NCI-H2227 (cell line): ENCODE data around the gene RNF19B.
A peak's percentile ranks its signal among the peaks of the same experiment; 100 is the strongest.
"Not testable (repeated sequence)": the region's sequence is repeated elsewhere in the genome, so short reads cannot be mapped to it uniquely, and the experiment has no call there.

Experiments used
- DNase-seq: peaks from one replicate; lab custom pipeline; 2025; ENCODE audit not compliant: unreplicated experiment; lab: John Stamatoyannopoulos, UW

RNF19B gene

GRCh38 chr1:32992489-32993323, 28.1 kb upstream of the RNF19B start:
- no peak for DNase-seq

- DNase-seq: no peak
These were observed 27.3 kb upstream of the RNF19B start for GRCh38 chr1:32991819-32992488.

- no peak for DNase-seq
These were observed 26.8 kb upstream of the RNF19B start for GRCh38 chr1:32991386-32991785.

GRCh38 chr1:32990887-32991286, 26.3 kb upstream of the RNF19B start:
- DNase-seq: no peak

- no peak for DNase-seq
These were observed 24.8 kb upstream of the RNF19B start for GRCh38 chr1:32989160-32990050.

GRCh38 chr1:32988665-32989064, 24.1 kb upstream of the RNF19B start:
- no peak for DNase-seq

- no peak for DNase-seq
These were observed 20.6 kb upstream of the RNF19B start for GRCh38 chr1:32985226-32985625.

GRCh38 chr1:32984455-32985171, 20.0 kb upstream of the RNF19B start:
- peak; percentile 40 for DNase-seq

- no peak for DNase-seq
These were observed 19.5 kb upstream of the RNF19B start for GRCh38 chr1:32984090-32984454.

- no peak for DNase-seq
These were observed 18.4 kb upstream of the RNF19B start for GRCh38 chr1:32983020-32983419.

- DNase-seq: no peak
These were observed 16.6 kb upstream of the RNF19B start for GRCh38 chr1:32981003-32981901.

- DNase-seq: no peak
These were observed 15.5 kb upstream of the RNF19B start for GRCh38 chr1:32980080-32980479.

- DNase-seq: no peak
These were observed 14.2 kb upstream of the RNF19B start for GRCh38 chr1:32978854-32979253.

GRCh38 chr1:32977546-32978087, 13.0 kb upstream of the RNF19B start:
- DNase-seq: no peak

- DNase-seq: not testable (repeated sequence)
These were observed 10.4 kb upstream of the RNF19B start for GRCh38 chr1:32975055-32975454.

GRCh38 chr1:32973458-32973857, 8.8 kb upstream of the RNF19B start:
- not testable (repeated sequence) for DNase-seq

- peak; percentile 91 for DNase-seq
These were observed 8.3 kb upstream of the RNF19B start for GRCh38 chr1:32972814-32973428.

- DNase-seq: no peak
These were observed 7.0 kb upstream of the RNF19B start for GRCh38 chr1:32971576-32971975.

- no peak for DNase-seq
These were observed 6.5 kb upstream of the RNF19B start for GRCh38 chr1:32971156-32971555.
